Measurements from ENCODE around the gene RXFP1.

RXFP1 gene

GRCh38 chr4:158521484-158522088 is at the start of gene RXFP1:
Gene RXFP1, plus strand, starts transcription at chr4:158521882. Its CDS starts 95 bp downstream, at chr4:158521977.
- DNase-seq: no peak

DNA sequence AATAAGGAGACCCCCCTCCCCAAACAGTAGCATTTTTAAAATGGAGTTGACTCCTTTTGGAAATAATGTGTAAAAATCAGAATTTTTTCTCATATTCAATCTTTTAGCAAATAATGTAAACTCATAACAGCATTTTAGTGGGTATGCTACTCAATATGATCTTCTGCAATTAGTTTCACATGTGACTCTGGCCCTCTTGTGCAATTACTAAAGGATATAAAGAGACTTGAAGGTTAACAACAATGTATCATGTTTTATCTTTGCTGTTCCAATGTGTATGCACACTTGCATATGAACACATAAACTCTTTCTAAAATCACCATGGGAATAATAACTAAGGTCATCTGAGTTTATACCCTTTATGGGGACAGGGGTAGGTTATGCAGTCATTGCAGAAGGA is 39.9 kb upstream of the RXFP1 start:
- DNase-seq: no peak

DNA sequence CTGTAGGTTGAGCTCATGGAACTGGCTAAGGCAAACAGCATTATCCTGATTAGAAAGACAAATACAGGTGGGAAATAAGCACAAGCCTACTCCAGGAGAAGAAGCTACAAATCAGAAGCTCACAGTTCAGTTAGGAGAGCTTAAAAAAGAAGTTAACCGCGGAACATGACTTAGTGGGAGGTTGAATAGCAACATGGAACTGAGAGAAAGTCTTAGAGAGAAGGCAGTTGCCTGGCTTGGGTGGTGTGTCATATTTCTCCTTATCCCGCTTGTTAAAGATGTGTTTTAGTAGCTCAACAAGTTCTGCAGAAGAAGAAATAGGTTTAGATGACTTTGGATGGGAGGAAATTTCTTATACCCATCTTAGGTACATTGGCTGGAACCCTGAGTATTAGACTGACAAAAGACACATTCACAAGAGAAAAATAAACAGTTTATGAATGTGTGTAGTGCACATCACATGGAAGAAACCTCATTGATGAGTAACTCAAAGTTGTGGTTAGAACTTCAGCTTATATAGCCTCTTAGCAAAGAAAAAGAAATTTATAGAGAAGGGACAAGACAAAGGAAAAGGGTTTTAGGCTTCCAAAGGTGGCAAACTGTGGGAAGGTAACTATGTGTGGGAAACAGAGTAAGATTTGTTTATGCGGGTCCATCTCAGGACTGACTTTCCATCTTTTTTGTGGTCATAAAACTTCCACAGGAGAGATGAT is 37.4 kb upstream of the RXFP1 start:
- no peak for DNase-seq

- no peak for DNase-seq
Observed at GRCh38 chr4:158490629-158491028, 31.1 kb upstream of the RXFP1 start.

- no peak for DNase-seq
Observed at GRCh38 chr4:158492391-158492790, 29.3 kb upstream of the RXFP1 start.

DNA sequence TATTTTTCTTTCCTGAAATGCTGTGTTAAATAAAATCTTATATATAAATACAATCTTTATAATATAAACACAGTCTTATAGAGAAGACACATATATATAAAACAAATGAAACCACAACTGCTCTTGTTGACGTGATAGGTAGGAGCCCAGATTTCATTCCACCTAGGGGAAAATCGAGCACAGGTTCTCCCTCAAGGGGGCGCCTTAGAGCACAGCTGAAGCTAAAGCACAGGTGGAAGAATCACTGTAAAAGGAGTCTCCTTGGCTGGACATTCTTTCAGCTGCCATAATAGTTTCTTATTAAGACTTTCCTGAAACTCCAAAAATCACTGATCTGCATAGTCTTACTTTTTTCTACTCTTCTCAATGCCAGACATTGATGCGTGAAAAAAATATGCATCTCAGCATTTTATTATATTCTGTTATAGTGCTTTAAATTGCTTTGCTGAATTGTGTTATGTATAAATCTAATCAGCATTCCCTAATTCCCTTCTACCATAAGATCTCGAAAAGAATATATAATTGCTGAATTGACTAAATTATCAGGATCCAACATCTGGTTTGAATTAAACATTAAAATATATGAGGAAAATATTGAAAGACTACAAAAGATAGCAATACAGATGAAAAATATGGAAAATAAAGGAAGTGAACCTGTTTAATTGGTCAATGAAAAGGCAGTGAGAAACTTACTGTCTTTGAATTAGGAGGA is 25.5 kb upstream of the RXFP1 start:
- DNase-seq: no peak

DNA sequence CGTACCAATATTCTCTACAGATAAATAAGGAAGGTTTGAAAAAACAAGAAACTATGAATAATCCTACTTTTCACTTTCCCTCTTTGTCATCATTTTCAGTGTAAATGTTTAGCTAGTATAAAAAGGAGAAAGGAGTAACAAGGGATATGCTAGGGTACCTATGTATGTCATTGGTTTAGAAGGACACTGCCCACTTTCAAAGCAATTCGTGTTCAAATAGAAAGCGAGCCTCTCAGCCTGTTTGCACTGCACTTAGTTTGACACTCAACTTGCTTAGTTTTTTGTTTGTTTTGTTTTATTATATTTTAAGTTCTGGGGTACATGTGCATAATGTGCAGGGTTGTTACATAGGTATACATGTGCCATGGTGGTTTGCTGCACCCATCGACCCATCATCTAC is 21.6 kb upstream of the RXFP1 start:
- no peak for DNase-seq

DNA sequence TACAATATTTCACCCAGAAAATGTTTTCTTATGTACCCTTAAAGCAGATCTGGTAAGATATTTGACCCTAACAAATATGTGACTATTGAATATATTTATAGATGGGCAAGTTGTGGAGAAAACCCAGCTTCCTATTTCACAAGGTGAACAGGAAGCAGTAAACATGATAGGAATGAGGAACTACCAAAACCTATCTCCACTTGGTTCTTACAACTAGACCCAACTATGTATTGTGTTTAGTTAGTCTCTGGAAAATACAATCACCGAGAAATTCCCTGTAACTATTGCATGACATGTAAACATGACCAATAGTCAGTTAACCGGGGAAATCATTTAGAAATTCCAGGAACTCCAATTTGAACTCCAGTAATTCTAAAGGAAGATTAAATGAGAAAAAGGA is 8.4 kb upstream of the RXFP1 start:
- no peak for DNase-seq

DNA sequence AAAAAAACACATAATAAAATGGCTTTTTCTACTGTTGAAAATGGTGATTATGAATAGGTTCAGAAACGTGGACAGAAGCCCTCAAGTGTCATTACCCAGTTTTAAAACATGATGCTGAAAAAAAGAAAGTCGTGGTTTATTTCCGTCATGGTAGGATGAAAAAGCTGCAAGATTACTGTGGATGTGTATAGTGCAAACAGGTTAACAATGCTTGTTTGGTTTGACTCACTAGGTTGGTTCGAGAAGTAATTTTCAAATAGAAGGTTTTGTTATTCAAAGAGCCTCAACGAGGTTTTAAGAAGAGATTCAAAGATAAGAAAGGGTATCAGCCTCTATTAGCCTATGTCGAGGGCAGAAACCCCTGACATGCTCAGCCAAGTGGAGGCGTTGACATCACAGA is 2.5 kb upstream of the RXFP1 start:
- no peak for DNase-seq

- DNase-seq: no peak
Observed at GRCh38 chr4:158523990-158524535, 2.4 kb downstream of the RXFP1 start.

DNA sequence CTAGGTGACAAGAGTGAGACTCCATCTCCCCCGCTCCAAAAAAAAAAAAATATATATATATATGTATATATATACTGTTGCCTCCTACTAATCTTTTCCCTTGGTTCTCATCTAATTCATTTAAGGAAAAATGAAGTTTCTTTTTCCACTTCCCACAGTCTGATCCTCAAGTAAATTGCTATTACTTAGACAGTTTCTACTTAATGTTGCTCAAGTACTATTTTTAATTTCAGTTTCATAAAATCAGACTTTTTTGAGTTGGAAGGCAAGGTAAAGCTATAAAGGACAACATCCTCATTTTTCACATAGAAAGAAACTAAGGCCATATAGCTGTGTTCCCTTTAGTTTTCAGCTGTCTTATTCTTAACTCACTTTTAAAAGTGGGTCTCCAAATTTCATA is 5.8 kb downstream of the RXFP1 start:
- no peak for DNase-seq

GRCh38 chr4:158529505-158529904 is 7.8 kb downstream of the RXFP1 start:
- DNase-seq: no peak

DNA sequence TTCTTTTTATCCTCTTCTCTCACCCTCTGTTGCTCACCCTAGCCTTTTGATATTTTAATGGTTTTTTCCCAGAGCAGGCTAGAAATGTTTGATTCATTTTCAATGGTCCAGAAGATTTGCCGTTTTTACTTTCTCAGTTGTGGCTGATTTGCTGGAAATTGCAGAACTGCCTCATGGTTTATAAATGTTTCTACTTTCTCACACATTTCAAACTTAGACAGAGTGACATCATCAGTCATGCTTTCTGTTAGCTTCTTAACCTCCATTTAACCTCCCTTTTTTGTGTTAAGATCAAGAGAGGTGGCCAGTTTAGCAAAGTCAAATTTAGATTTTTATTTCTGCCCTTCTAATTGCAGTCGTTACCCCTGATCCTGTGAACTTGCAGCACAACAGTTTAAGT is 8.7 kb downstream of the RXFP1 start:
- DNase-seq: no peak

GRCh38 chr4:158530898-158531297 is 9.2 kb downstream of the RXFP1 start:
- DNase-seq: no peak

DNA sequence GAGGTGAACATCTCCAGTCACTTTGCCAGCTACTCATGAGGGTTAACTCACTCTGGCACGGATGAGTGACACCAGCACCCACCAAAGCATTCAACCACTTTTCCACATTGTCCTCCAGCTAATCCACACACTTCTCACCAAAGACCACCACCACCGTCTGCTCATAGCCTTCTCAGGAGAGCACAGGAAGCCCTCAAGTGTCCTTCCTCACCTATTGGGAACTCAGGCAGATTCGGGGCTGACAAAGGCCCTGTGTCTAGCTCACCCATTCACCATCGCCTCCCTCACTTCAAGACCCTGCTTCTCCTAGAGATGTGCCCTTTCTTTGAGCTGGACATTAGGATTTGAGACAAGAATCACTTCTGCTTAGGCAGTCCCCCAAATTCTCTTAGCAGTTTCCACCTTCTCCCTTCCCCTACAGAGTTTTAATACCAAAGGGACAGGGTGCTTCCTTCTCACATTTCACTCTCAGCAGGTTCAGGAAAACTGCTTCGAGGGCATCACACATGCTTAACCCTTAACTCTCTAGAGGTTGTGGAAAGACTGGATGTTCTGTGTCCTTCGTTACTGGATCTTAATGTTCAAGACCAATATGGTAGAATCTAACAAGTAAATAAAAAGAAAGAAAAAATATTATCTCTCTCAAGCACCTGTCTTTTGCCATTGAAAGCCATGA is 11.0 kb downstream of the RXFP1 start:
- DNase-seq: no peak

DNA sequence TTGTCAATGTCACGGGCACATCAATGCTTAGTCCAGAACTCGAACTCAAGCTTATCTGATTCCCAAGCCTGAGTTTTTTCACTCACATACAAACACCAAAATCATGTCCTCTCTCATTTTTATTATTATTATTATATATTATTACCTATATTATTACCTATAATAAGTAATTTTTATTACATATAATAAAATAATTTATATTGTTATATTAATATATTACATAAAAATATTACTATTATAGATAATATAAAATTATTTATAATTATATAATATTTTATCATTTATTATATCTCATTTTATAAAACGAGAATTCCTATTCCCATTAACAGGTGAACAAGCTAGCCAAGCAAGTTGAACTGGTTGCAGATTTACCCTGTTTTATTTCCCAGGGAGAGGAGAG is 13.0 kb downstream of the RXFP1 start:
- no peak for DNase-seq

DNA sequence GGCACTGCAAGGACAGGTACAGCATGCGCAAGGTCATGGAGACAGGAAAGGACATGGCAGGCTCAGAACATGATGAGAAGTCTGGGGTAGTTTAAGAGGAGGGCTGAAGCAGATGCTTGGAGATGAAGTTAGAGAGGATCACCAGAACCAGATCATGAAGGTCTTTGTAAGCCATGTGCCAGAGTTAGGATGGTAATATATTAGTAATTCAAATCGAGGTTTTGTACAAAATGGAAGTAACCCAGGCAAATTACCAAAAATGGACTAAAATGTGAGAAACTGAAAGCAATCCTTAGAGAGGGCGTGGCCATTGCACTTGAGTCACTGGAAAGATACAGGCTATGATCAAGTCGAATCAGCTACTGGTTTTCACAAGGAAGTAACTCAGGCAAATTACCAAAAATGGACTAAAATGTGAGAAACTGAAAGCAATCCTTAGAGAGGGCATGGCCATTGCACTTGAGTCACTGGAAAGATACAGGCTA is 13.5 kb downstream of the RXFP1 start:
- no peak for DNase-seq

- no peak for DNase-seq
Observed at GRCh38 chr4:158536833-158537232, 15.2 kb downstream of the RXFP1 start.

GRCh38 chr4:158538176-158538575 is 16.5 kb downstream of the RXFP1 start:
- no peak for DNase-seq

DNA sequence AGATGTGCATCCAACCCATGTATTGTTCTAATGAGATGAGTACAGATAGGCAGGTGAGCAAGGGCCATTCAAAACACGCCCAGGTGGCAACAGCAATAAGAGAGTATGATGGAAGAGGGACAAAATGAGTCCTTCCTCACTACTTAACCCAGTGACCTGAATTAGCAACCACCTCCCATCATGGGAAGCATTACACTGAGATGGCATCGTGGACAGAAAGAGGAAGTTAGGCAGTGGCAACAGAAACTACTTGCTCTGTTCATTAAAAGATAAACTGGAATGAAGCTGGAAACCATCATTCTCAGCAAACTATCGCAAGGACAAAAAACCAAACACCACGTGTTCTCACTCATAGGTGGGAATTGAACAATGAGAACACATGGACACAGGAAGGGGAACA is 17.2 kb downstream of the RXFP1 start:
- no peak for DNase-seq

GRCh38 chr4:158540125-158540907 is 18.6 kb downstream of the RXFP1 start:
- DNase-seq: no peak

DNA sequence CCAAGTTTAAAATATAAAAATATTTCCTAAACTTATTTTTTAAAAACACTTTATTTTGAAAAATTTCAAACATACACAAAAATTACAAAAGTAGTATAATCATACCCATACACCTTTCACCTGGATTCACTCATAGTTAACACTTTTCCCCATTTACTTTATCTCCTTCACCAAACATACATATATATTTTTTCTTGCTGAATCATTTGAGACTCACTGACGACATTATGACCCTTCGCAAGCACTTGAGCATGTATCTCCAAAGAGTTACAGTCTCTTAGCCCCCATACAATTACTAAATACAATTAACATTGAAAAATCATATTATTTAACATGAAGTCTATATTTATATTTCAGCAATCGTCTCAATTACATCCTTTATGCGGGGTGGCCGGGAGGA is 19.8 kb downstream of the RXFP1 start:
- no peak for DNase-seq

Measured in activated T-cell treated with anti-CD3 and anti-CD28 coated beads, Interleukin-2, amount 50 U/mL, for 1 hour (primary cell).